ENCODE measurements around the gene CFAP299. TPM values are rescaled to one million over a fixed set of nuclear protein-coding genes. Genes with fewer than 3 reads are reported as not detected.

Gene CFAP299
- total RNA-seq, 1 experiment from 2014 or later = not detected

- H3K27ac ChIP-seq = no peak overlapping the region
- H3K79me2 ChIP-seq (ENCODE audit: low read depth) = no peaks in the 10 kb centered on the region
- no peaks in the 10 kb centered on the region for H3K27me3 ChIP-seq (ENCODE audit: insufficient read depth, low read depth)
- no peaks in the 10 kb centered on the region for H3F3A ChIP-seq (ENCODE audit: insufficient read depth, low read depth)
- TF ChIP-seq CTCF (conservative IDR thresholded peaks at IDR 0.05) = no peak
- no peak for TF ChIP-seq EZH2 (IDR thresholded peaks at IDR 0.05; ENCODE audit: low read depth)
- no TSS peak for BruUV-seq (replicated peaks)
- no peak overlapping the region for H3K4me3 ChIP-seq
- no peaks in the 10 kb centered on the region for H3K4me1 ChIP-seq (replicated peaks; ENCODE audit: insufficient read depth)
- H4K20me1 ChIP-seq (ENCODE audit: insufficient read depth) = no peaks in the 10 kb centered on the region
- ChIA-PET CTCF (no interaction called here), POLR2A (ENCODE audit: unreplicated experiment) (no interaction called here)
- H2AFZ ChIP-seq = no peak overlapping the region
- H3K9me2 ChIP-seq (ENCODE audit: insufficient read depth) = no peaks in the 10 kb centered on the region
- no peaks in the 10 kb centered on the region for H3K36me3 ChIP-seq (ENCODE audit: low read depth)
- H3K4me2 ChIP-seq = no peak overlapping the region
- intact Hi-C loops (cut with micrococcal nuclease; ENCODE audit: unreplicated experiment) = no loop called here
- no peaks in the 10 kb centered on the region for H3K9me3 ChIP-seq (ENCODE audit: insufficient read depth, low read depth)
- no peak for DNase-seq
Measured at GRCh38 chr4:80956421-80956820, 620.9 kb downstream of the CFAP299 start.

- H3K4me2 ChIP-seq = no peak overlapping the region
- H3K79me2 ChIP-seq (ENCODE audit: low read depth) = no peaks in the 10 kb centered on the region
- no peaks in the 10 kb centered on the region for H3F3A ChIP-seq (ENCODE audit: insufficient read depth, low read depth)
- no peak for TF ChIP-seq EZH2 (IDR thresholded peaks at IDR 0.05; ENCODE audit: low read depth)
- no peak for TF ChIP-seq CTCF (conservative IDR thresholded peaks at IDR 0.05)
- no peaks in the 10 kb centered on the region for H3K9me2 ChIP-seq (ENCODE audit: insufficient read depth)
- H3K36me3 ChIP-seq (ENCODE audit: low read depth) = no peaks in the 10 kb centered on the region
- ChIA-PET CTCF (interaction anchor here (0.6 kb wide), 2 partner anchors 337 to 739 kb away, joined by 3 to 6 read pairs; no protein-coding TSS in a partner anchor), POLR2A (ENCODE audit: unreplicated experiment) (no interaction called here)
- H4K20me1 ChIP-seq (ENCODE audit: insufficient read depth) = no peaks in the 10 kb centered on the region
- H3K9me3 ChIP-seq (ENCODE audit: insufficient read depth, low read depth) = no peaks in the 10 kb centered on the region
- no peak overlapping the region for H3K27ac ChIP-seq
- H3K27me3 ChIP-seq (ENCODE audit: insufficient read depth, low read depth) = no peaks in the 10 kb centered on the region
- no peaks in the 10 kb centered on the region for H3K4me1 ChIP-seq (replicated peaks; ENCODE audit: insufficient read depth)
- intact Hi-C loops (cut with micrococcal nuclease; ENCODE audit: unreplicated experiment) = no loop called here
- H3K4me3 ChIP-seq = no peak overlapping the region
- no TSS peak for BruUV-seq (replicated peaks)
- no peak overlapping the region for H2AFZ ChIP-seq
- DNase-seq = no peak
Measured at GRCh38 chr4:80963051-80963450, 627.5 kb downstream of the CFAP299 start.

GRCh38 chr4:80967346-80967745 is 631.8 kb downstream of the CFAP299 start:
- H2AFZ ChIP-seq = no peak overlapping the region
- H3K9me2 ChIP-seq (ENCODE audit: insufficient read depth) = no peaks in the 10 kb centered on the region
- H3F3A ChIP-seq (ENCODE audit: insufficient read depth, low read depth) = no peaks in the 10 kb centered on the region
- H3K4me1 ChIP-seq (replicated peaks; ENCODE audit: insufficient read depth) = no peaks in the 10 kb centered on the region
- no peak overlapping the region for H3K4me3 ChIP-seq
- intact Hi-C loops (cut with micrococcal nuclease; ENCODE audit: unreplicated experiment) = no loop called here
- ChIA-PET CTCF (no interaction called here), POLR2A (ENCODE audit: unreplicated experiment) (no interaction called here)
- H4K20me1 ChIP-seq (ENCODE audit: insufficient read depth) = no peaks in the 10 kb centered on the region
- no peaks in the 10 kb centered on the region for H3K27me3 ChIP-seq (ENCODE audit: insufficient read depth, low read depth)
- H3K27ac ChIP-seq = no peak overlapping the region
- no peaks in the 10 kb centered on the region for H3K9me3 ChIP-seq (ENCODE audit: insufficient read depth, low read depth)
- TF ChIP-seq CTCF (conservative IDR thresholded peaks at IDR 0.05) (no peak), EZH2 (IDR thresholded peaks at IDR 0.05; ENCODE audit: low read depth) (no peak)
- no peaks in the 10 kb centered on the region for H3K36me3 ChIP-seq (ENCODE audit: low read depth)
- BruUV-seq (replicated peaks) = no TSS peak
- no peak for DNase-seq
- H3K4me2 ChIP-seq = no peak overlapping the region
- H3K79me2 ChIP-seq (ENCODE audit: low read depth) = no peaks in the 10 kb centered on the region
